IPS DF 4.7 (cell line): ENCODE results near the gene TBC1D8B.
A peak's percentile ranks its signal among the peaks of the same experiment; 100 is the strongest.
"Not testable (repeated sequence)": the region's sequence is repeated elsewhere in the genome, so short reads cannot be mapped to it uniquely, and the experiment has no call there.

Experiments used
- DNase-seq: peaks from one replicate; pipeline ENCODE4 v3.0.0-alpha.2; 2013; ENCODE audit warnings: low spot score; ENCODE audit errors: extremely low read depth

TBC1D8B gene

DNA sequence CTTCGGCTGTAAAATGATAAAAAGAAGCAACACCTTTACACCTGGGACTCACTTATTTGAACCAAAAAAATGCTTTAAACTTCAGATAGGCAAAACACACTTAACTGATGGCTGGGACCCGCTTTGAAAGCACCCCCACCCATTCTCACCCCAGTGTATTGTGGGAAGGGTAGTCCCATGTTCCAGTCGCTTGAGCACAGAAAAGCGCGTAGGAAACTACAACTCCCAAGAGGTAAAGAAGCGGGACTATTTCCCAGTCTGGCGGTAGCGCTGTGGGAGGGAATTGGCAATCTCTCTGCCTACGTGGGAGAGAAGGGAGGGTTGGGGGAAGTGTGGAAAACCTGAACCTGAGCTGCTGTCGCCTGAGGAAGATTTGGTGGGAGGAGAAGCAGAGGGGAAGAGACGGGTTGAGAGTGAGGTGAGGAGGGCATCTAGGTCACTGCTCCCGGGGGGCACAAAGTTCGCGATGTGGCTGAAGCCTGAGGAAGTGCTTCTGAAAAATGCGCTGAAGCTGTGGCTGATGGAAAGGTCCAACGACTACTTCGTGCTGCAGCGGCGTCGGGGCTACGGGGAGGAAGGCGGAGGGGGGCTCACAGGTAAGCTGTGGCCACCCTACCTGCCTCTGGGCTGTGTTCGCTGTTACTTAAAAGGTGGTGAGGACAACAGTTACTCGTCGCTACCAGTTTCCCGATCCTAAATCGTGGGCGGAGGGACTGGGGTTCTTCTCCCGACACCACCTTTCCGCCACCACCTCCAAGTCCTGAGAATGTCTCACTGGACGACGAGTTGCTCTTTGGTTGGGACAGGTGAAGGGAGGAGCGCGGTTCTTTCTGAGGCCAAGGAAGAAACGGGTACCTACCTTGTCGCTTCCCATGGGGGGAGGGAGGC lies at the start of gene TBC1D8B:
TSS of gene TBC1D8B (plus strand) at position 286 of the 888 bp plus-strand sequence. CDS start at position 467, 181 bp downstream.
- DNase-seq, result peak; percentile 56

DNA sequence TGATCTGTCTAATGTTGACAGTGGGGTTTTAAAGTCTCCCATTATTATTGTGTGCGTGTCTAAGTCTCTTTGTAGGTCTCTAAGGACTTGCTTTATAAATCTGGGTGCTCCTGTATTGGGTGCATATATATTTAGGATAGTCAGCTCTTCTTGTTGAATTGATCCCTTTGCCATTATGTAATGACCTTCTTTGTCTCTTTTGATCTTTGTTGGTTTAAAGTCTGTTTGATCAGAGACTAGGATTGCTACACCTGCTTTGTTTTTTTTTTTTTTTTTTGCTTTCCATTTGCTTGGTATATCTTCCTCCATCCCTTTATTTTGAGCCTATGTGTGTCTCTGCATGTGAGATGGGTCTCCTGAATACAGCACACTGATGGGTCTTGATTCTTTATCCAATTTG lies 33.2 kb upstream of the TBC1D8B start:
- DNase-seq, result not testable (repeated sequence)

DNA sequence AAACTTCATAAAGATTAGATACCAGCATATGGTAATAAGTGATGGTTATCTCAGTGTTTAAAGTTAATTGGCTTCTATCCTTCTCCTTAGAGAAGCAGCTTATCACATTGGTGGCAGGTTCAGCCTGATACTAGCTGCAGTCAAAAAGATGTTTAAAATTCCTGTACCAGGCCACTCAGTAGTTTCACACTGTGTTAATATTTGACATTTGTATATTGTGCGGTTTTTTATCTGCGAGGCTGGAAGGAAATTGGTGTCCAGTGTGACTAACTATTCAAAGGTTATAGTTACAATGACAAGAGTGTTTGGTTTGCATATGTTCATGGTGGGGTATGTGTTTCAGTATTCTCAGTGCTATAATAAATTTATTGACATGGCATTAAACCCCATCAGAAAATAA lies 27.5 kb upstream of the TBC1D8B start:
- DNase-seq, result no peak

DNA sequence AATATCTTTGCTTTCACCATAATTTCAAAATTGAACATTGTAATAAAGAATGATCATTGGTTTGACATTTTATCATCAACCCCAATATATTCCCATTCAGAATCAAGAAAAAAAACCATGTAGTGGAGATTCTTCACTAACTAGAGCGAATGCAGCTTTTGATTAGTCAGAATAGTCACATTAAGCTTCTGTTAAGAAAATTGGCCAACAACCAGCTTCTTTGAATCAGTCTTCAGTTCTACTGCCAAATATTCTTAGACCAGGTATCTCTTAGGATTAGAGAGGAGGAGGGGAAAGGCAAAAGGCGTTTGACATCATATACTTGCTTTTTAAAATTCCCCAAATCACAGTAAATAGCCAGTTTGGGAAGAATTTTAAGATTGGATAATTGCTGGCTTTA lies 22.2 kb upstream of the TBC1D8B start:
- no peak for DNase-seq

DNA sequence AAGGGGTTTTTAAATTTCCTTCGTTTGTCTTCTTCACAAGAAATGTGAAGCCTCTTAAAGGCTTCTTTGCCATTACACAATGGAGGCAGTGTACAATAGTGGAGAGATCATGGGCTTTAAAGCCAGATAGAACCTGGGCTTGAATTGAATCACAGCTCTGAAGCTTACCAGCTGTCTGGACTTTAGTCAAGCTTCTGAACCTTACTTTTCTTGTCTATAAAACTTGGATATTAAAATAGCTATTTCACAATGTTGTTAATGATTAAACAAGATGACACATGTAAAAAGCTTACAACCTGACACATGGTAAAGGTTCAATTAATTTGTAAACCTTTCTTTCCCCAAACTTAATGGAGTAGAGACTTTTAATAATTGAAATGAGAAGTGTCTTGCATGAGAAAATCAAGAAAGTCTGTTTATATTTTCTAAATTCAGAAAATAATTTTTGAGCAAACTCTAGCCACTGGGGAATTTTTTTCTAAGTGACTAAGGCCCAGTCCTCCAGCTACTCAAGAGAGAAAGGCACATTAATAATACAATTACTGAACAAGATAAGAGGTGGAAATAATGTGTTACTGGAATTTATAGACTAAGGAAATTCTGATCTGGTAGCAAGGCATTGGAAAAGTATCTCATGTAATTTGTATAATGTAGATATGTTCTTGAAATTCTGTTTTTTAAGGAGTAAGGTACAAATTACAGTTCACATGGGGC lies 21.7 kb upstream of the TBC1D8B start:
- no peak for DNase-seq

DNA sequence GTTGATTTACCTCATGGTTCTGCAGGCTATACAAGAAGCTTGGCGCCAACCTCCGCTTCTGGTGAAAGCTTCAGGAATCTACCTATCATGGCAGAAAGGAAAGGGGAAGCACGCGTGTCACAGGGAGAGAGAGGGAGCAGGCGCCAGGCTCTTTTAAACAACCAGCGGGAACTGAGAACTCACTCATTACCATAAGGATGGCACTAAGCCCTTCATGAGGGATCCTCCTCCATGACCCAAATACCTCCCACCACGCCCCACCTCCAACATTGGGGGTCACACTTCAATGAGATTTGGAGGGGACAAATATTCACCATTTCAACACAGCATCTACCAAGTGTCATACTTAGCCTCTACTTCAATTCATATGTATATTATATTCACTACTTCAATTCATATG lies 18.8 kb upstream of the TBC1D8B start:
- DNase-seq, result no peak

DNA sequence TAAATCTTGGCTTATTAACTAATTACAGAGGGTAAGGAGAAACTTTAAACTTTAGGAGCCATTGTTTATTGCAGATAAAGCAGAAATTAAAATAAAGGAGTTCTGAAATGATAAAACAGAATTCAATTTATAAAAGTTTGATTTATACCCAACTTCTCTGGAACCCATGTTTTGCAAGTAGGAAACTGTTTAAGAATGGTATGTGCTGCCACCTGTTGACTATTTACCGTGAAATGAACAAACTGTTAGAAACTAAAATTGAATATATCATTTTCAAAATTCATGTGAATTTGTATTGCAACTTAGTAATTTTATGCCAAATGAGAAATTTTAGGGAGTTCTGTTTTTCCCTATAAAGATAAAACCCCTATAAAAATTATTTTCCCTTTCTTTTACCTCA lies 11.0 kb upstream of the TBC1D8B start:
- no peak for DNase-seq

DNA sequence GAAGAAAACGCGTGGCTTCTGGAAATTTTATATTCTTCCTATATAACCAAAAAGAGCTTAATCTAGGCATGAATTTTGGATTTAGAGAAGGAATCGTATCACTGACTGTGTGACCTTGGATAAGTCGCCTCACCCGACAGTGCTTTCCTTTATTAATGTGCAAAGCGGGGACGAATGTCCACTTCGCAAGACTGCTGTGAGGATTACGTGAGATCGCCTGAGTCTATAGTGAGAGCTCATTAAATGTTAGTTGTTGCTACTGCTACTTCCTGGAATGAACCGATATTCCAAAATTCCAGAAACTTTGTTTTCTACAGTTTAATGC lies 448 bp upstream of the TBC1D8B start:
- no peak for DNase-seq

DNA sequence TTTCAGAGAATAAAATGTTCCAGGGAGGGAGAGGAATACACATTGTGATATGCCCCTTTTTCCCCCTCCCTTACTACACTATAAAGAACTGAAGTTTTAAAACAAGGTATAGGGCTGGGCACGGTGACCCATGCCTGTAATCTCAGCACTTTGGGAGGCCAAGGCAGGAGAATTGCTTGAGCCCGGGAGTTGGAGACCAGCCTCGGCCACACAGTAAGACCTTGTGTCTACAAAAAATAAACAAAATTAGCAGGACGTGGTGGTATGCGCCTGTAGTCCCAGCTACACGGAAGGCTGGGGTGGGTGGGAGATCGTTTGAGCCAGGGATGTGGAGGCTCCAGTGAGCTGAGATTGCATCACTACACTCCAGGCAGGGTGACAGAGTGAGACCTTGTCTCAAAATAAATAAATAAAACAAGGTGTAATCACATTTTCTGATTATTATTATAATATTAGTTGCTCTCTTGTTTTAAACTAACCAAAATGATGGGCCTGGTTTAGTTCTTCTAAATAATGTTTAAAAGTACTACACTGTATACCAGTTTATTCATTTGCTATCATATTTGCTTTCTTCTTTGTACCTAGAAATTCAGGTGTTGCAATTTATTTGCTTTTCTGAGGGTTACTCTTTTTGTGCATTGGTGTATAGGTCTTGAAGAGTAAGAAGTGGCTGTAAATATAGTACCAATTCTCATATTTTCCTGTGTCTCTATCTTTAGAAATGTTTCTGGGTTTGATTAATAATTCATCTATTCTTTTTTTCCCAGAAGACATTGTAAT lies 8.8 kb downstream of the TBC1D8B start:
- DNase-seq, result no peak

DNA sequence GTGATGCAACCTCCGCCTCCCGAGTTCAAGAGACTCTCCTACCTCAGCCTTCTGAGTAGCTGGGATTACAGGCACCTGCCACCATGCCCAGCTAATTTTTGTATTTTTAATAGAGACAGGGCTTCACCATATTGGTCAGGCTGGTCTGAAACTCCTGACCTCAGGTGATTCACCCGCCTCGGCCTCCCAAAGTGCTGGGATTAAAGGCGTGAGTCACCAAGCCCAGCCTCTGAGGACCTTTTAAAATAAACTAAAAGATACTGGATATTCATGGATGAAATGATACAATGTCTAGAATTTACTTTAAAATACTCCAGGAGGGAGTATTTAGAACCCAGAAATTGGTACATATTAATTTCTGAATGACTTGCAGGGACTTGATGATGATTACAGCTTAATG lies 10.5 kb downstream of the TBC1D8B start:
- DNase-seq, result not testable (repeated sequence)

DNA sequence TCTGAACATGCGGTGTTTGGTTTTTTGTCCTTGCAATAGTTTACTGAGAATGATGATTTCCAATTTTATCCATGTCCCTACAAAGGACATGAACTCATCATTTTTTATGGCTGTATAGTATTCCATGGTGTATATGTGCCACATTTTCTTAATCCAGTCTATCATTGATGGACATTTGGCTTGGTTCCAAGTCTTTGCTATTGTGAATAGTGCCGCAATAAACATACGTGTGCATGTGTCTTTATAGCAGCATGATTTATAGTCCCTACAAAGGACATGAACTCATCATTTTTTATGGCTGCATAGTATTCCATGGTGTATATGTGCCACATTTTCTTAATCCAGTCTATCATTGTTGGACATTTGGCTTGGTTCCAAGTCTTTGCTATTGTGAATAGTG lies 11.6 kb downstream of the TBC1D8B start:
- DNase-seq, result not testable (repeated sequence)

DNA sequence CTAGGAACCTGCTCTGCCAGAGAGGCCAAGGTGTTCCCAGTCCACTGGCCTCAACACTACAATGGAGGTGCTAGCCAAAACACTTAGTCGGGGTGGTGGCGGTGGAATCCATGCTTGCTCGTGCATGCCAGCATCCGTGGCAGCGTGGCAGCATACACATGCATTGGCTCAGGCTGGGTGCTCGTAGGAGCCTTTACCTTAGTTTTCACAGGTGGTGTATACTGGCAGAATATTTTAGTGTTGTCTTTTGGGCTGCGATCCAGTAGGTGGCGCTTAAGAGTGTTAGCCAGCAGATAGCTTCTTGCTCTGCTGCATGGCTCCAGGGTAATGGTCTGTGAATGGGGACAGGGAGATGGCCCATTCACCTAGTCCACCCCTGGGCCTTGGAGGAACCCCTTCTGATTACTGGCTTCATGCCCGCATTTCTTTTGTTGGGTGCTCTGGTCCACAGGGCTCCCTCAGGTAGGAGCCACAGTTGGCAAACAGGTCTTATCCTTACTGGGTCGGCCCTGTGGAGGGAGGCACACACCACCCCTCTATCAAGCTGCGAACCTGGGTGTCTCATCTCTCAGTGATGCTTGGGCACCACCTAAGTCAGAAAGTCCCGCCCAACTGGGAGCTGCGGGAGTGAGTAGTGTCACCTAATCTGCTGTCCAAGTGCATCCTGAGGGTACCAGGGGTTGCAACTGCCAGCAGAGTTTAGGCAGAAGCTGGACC lies 60.7 kb downstream of the TBC1D8B start:
- DNase-seq, result peak; percentile 25

DNA sequence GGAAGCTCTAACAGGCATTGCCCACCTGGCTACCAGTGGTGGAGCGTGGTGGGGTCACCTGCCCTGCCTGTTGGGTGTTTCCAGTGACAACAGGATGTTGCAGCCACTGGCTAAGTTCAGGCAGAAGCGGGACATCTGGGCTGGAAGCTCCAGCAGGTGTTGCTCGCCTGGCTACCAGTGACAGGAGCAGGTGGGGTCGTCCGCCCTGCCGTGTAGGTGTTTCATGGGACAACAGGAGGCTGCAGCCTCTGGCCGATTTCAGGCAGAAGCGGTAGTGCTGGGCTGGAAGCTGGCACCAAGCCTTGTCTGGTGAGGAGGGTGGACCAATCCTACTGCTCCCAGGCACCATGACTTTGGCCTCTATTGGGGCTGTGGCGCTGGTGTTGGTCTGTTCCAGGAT lies 61.2 kb downstream of the TBC1D8B start:
- DNase-seq, result no peak

DNA sequence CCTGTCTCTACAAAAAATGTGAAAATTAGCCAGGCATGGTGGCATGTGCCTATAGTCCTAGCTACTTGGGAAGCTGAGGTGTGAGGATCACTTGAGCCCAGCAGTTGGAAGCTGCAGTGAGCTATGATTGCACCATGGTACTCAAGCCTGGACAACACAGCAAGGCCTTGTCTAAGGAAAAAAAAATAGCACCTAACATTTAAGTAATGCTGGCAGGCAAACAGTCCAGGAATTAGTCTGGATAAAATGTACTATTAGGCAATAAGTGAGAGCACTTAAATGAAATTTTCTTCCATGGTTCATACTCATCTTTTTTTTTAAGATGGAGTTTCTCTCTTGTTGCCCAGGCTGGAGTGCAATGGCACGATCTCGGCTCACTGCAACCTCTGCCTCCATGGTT lies 70.3 kb downstream of the TBC1D8B start:
- not testable (repeated sequence) for DNase-seq

DNA sequence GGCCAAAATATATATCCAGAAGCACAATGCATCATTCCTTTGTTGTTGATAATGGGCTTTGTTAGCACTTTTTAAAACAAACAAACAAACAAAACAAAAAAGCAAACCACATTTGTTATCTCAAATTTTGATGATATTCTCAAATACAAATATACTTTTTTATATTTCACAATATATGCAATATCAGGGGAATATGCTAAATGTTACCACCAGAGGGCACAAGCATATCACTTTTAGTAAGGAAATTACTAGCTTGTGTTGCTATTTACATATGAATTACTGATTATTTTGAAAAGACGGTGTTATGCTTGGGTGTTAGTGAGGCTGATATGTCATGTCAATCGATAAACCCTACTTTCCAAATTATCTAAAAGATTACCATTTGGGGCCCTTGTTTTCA lies 71.6 kb downstream of the TBC1D8B start:
- no peak for DNase-seq

DNA sequence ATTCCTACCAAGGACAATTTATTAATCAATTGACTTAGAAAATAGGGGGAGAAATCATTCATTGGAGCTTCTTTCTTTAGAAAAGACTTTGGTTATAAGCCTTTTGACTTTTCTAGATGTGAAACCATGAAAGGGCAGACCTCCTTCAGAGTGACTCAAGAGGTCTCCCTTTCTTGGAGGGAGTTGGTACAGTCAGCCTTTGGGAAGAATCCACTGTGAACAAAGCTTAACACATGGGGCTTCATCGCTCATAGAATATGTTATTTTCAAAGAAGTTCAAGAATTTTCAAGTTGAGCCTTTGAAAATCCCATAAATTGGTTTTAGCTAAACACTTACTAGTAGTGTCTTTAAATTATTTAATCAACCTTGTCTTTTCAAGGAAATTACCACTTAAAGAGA lies 72.7 kb downstream of the TBC1D8B start:
- DNase-seq, result no peak

DNA sequence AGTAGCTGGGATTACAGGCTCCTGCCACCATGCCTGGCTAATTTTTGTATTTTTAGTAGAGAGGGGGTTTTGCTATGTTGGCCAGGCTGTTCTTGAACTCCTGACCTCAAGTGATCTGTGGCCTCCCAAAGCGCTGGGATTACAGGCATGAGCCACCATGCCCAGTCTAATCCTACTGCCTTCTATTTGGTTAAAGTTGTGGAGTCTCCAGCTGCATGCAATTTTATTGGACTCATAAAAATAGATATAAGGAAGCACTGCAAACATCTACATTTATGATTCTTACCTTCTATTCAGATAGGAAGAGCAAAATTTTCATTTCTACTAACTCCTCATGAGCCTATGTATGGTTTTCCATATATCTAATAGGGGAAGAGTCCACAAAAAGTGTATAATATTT lies 87.0 kb downstream of the TBC1D8B start:
- no peak for DNase-seq

DNA sequence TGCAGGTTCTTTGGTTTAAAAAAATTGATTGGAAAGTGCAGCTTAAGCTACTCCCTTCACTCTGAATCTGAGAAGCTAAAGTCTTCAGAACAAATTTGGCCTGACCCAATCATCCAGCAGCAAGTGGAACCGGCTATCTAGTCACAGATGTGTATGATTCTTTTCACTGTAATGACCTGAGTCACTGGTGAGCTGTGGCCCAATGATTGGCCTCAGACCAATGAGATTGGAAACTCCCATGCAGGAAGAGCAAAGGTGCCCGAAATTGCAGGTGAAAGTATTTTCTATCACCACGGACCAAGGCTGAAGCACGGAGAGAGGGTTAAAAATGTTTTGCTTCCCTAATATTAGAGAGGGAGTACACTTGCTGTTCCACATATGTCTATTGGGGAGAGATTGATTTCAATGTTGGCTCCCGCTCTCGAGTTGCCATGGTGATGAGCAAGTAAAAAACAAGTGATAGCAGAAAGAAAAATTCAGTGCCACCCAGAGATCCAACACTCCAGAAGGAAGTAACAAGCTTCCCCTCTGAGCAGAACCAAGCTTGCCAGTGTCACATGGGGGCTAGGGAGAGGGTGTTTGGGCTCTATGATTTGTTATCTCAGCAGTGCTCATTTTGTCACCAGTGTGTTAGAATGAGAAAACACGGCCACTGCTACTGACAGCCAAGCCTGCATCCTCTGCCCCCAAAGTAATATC lies 89.4 kb downstream of the TBC1D8B start:
- DNase-seq, result no peak

DNA sequence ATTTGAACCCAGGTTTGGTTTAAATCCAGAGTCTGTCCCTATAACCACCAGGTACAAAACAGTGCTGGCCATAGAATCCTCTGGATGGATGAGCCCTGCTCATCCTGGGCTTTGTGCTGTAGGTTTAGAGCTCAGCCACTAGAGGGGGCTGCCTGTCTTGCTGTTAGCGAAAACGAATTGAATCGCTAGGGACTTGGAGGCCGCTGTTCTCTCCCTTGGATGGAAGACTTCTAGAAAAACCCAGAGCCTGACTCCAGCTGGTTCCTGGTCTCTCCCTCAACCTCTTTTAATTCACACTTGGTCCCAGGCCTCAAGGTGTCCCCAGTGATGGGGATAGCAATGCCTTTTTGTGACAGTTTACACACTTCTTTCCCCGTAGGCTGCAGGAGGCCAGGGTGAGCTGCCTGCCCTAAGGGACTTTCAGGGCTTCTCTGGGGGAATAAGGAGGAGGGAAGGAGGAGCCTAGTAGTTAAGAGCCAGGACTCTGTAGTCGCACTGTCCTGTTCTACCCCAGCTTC lies 92.0 kb downstream of the TBC1D8B start:
- no peak for DNase-seq

DNA sequence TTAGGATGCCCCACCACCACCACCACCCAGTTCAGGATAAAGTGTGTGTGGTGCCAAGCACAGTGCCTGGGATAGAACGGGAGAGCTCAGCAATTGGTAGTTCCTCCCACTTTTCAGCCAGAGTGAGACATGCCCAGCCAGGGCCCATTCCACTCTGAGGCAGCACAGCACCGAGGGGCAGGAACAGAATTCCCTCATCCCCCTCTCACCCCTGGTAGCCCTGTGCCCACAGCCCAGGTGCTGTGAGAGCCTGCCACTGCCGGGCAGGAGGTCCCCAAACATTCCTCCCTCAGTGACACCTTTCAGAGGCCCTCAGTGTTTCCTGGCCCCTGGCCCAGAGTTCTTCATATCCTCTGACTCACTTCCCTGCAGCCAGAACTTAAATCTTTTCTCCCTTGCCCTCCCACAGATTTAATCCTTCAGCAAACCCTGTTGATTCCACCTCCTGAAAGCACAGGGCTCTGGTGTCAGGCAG lies 92.5 kb downstream of the TBC1D8B start:
- no peak for DNase-seq
